GM18870 (cell line): ENCODE results near the gene SAMD9.
"Not testable (repeated sequence)": the region's sequence is repeated elsewhere in the genome, so short reads cannot be mapped to it uniquely, and the experiment has no call there.

Experiments
- ATAC-seq: cut with Tn5 transposase; IDR thresholded peaks from one replicate; pipeline ENCODE4 v1.9.1; 2021; ENCODE audit warnings: moderate library complexity; ENCODE audit not compliant: unreplicated experiment

Gene SAMD9

DNA sequence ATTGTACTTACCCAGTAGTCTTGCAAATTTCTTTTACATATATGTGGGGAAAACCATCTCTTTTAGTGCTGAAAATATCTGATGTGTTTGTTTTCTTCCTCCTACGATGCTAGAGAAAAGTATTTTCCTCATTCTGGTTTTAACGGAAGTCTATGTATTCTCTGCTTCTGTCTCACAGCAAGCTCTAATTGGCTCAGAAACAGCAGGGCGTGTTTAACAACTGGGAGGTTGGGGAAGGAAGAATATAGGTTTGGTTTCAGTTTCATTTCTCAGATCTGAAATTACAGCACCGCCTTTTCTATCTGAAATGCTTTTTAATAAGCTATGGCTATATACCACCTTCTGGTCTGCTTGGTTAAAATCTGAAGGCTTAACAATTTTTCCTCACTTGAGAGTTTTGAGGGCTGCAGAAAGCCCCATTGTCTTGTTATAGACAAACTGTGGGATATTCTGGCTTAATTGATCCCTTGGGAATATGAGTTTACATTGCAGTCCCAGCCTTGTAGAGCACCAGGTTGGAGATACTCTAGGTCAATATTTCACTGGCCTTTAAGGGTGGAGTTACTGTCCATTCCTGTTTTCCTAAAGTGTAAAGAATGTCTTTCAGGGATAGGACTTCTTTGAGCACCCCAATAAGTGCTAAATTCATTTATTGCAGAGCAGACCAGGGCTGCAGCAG is at the start of gene SAMD9:
TSS of gene SAMD9 (minus strand) at position 128 of the 679 bp plus-strand sequence. CDS start 11,882 bp downstream, outside the sequence.
- peak; percentile 99 for ATAC-seq

DNA sequence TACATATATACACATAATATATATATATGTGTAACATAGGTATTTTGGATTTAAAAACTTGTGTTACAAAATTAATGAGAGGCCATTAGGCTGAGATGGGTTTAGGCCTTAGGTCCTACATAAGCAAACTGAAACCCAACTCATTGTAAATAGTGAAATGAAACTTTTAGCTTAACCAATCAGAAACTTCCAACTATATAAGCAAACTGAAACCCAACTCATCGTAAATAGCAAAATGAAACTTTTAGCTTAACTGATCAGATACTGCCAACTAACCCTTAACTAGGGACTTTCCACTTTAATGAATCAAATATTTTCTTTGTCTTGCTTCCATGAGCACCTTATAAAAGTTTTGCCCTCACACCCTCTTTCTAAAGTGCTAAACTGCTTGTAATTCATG is 47.7 kb upstream of the SAMD9 start:
- ATAC-seq: peak; percentile 100

DNA sequence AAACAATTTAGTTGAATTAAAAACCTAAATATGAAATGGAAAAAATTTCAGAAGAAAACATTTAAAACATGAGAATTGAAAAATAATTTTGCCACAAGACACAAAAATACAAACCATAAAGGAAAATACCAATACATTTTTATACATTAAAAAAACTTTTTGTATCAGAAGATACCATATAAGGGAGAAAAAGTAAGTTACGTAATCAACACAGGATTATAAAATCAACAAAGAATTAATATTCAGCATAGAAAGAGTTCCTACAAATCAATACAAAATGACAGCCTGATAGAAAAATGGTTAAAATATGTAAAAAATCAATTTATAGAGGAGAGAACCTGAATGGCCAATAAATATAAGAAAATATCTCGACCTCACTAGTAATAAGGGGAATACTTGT is 47.0 kb upstream of the SAMD9 start:
- no peak for ATAC-seq

DNA sequence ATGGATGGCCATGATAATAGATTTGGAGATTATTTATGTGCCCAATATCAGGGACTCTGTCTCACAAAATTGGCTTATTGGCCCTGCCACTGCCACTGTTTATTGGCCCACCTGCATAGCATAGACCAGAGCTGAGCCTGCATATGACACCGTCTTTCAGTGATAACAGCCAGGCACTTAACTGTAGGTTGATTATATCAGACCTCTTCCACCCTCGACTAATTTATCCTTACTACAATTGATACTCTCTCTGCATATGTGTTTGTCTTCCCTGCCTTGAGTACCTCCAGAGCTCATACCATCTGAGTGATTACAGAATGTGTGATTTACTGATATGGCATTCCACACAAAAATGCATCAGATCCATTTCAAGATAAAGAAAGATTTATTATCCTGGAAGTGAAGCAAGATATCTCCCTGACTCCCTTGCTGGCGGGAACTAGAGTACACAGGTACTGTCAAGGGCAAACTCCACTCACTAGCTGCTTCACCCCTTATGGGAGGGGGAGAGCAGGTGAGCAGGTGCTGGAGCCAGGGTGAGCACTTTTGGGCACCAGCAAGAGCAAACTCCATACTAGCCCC is 43.5 kb upstream of the SAMD9 start:
- no peak for ATAC-seq

DNA sequence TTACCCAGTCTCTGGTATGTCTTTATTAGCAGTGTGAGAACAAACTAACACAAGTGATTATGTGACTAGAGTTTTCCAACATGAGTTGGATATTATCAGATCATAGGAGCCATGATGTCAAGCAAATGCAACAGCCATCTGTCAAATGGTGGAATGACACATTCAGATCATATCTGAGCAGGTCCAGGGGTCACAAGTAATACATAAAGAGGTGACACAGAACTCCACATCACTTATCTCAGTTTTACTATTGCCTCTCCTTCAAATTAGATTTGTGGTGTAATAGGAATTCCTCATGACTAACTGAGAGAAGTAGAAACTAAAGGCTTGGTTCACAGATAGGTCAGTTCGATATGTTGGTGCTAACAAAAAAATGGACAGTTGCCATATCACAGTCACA is 42.6 kb upstream of the SAMD9 start:
- ATAC-seq: no peak

DNA sequence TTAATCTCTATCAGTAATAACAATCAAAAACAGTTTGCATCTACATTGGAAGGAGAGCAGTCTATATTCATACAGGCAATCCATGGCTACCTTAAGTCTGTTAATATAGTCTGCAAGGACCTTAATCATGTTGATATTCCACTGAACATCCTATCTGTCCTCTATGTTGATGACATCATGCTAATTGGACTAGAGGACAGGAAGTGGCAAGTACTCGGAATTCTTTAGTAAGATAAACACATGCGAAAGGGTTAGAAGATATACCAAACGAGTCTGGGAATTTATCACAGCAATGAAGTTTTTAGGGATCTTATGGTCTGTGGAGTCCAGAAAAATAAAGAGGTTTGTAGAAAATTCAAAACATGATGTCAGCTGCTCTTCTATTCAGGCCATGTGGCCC is 41.7 kb upstream of the SAMD9 start:
- ATAC-seq: no peak

DNA sequence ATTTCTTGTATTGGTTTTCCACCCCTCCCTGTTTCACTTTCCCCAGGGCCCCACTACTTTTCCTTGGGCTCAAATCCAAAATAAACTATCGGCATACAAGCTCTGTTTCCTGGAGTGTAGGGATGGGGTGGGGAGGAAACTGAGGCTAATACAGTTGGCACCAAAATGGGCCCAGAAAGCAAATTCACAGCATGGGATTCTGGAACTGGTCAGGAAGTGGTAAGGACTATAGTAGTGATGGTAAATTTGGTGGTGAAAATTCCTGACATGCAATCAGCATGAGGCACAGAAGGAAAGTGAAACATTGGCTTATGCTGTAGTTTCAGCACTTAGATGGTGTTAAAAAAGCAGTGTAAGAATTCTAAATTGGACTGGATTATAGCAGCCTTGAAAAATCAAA is 39.1 kb upstream of the SAMD9 start:
- no peak for ATAC-seq

DNA sequence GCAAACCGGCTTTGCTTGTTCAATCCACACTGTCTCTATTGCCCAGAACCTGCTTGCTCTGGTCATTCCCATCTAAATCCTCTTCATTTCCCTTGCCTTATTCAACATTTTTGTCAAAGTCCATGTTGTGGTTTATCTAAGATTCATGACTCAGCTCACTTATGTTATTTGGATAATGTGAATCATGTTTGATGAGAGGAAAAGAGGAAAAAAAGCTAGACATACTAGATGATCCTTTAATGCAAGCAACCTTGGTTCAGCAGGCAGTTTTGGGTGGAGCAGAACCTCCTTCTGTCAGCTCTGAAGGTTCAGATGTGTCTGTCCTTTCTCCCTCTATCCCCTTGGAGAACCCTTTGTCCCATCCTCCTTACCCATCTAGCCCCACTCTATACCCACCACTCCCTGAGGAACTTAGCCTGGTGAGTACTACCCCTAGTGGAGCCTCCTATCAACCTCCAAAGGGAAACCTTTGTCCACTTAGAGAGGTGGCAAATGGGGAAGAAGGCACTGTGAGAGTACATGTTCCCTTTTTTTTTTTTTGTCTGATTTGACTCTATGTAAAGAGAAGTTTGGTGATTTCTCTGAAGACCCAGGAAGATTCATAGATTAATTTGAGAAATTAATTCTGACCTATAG is 32.5 kb upstream of the SAMD9 start:
- ATAC-seq: no peak

DNA sequence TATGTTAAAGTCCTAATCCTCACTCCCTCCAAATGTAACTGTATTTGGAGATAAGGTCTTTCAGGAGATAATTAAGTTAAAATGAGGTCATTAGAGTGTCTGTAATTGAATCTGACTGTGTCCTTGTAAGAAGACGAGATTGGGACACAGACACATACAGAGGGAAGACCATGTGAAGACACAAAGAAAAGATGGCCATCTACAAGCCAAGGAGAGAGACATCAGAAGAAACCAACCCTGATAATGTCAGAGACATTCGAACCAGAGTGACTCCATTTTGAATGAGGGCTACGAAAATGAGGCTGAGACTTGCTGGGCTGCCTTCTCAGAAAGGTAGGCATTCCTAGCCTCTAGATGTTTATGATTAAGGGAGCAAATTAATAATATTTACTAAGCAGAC is 30.9 kb upstream of the SAMD9 start:
- no peak for ATAC-seq

DNA sequence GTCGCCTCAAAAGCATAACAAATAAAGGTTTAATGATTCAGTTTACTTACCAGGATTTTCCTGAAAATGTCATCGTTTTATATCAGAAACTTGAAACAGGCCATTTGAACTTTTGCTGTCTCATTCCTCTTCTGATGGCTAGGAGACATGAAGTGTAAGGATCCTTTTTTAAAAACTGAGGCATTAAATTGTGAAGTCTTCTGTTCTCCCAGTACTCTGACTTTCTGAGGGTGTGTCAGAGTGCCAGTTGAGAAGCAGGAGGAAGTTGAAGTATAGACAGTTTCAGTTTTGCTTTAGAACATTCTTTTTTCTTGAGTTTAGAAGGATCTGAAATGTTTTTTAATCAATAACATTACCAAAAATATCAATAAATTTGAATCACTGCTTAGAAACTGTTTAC is 30.4 kb upstream of the SAMD9 start, which contains the start of gene SAMD9L:
TSS of gene SAMD9L (minus strand) at position 242 of the 400 bp plus-strand sequence. CDS start 12,414 bp downstream, outside the sequence.
- ATAC-seq: peak; percentile 64

DNA sequence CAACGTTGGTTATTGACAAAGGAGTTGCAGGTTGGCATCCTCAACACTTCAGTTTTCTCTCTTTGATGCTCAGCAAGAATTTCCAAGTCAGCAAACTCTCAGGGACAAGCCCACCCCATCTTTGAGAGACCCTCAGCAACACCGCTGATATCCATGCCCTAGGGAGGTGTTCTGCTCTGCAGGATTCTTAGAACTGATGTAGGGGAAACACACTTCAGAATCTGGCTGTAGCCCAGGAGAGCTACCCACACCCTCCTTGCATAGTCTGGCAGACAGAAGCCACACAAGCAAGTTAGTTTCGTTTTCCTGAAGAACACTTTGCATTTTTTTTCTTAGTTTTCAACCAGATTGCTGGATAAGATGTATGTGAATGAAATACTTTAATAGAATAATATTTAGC is 29.6 kb upstream of the SAMD9 start:
- peak; percentile 83 for ATAC-seq

DNA sequence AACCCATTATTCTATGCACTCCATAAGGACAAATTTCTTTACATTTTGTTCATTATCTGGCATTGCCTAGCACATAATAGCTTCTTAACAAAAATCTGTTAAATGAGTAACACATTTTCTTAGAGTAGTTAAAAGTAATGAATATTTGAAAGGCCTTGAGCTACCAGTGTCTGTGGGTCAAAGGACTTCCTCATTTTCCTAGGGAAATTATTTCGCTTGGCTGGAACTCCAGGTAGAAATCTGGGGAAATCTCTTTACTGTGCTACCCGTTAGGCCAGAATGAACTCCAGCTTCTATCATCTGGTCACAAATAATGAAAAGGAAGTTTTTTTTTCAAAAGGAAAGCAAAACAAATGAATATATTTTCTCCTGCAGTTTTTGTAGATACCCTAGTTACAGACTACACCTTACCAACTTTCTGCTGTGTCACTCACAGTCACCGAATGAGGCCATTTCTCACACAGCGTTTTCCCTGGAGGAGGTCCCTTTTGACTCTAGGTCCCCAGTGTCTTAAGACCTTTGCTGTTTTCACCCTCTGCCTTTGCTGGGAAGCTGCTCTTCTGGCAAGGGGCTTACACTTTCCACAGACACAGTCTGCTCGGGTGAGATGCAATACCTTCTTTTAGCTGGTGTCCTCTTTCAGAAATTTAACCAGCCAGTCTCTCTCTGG is 28.8 kb upstream of the SAMD9 start:
- ATAC-seq: peak; percentile 32

DNA sequence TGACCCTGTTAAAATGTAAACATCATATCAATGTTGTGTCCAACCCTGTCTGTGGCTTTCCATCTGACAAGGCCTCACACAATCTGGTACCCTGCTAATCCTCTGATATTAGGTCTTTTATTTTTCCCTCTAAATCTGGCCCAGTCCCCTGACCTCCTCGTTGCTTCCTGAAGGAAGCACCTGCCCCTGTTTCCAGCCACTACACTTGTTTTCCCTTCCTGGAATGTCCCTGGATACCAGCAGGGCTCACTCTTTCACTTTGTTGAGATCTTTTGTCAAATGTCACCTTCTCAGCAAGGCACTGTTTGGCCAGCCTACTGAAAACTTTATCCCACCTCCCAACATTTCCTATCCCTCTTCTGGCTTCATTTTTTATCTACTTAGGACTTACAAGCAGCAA is 28.3 kb upstream of the SAMD9 start:
- ATAC-seq: no peak

DNA sequence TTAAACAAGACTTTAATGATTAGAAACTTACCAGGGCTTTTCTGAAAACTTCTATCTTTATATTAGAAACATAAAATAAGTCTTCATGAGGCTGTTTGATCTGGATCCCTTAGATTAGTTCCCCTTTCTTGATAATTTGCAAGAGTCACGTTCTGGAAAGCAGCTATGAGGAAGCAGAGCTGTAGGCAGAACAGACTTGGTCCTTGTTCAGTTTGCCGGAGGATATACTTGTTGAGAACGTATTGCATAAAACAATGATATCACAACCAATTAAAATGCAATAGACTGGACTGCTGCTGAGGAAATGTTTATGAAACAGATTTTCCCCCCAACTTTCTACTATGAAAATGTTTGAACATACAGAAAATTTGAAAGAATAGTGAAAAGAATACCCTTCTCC is 27.6 kb upstream of the SAMD9 start:
- ATAC-seq: no peak

DNA sequence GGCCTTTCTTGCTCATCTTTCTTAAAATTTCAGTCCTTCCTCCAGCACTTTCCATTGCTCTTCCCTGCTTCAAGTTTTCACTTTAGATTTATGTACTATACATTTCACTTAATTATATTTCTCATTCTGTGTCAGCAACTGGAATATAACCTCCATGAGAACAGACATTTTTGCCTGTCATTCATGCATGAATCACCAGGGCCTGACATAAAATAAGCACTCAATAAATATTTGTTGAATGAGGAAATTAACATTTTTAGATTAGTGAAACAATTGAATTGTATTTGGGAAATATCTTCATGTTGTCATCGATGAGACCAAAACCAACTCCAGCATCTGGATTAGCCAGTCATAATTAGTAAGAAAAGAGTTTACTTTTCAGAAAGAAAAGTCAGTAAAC is 24.3 kb upstream of the SAMD9 start:
- ATAC-seq: no peak

DNA sequence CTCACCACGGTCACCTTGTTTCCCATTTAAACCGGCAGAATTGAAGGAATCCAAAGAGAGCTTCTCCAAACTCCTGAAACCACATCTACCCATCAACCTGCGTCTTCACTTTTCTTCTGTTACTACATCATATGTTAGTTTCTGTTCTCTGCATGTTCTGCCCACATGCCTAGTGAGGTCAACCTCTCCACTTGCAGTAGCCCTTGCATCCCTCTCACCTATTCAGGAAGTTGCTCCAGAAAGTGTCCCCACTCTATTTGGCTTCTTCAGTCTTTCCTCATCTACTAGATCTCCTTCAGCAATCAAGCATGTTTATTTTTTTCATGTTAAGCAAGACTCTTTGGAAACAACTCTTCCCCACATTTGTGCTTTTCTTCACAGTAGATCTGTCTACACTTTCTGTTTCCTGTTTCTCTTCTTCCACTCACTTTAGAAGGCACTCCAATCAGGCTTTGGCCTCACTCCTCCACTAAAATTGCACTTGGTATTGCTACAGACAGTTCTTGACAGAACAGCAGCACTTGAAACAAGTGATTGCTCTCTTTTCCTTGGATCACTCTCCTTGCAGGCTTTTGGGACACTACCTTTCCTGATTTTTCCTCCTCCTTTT is 22.9 kb upstream of the SAMD9 start:
- ATAC-seq: no peak

DNA sequence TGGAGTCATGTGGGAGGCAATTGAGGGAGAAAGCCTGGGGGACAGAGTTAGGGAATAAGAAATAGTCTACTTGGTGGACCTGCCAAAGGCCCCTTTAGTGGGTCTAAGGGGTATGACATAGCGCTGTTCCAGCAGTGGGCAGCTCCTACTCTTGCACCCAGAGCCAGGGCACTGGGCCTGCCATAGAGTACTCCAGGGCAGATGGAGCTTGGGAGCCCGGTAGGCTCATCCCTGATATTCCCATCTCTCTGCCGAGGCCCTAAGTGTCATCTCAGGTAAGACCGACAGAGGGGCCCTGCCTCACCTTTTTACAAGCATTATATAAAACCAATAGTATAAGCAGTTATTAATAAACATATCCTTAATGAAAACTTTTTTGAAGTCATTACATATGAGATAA is 20.8 kb upstream of the SAMD9 start:
- ATAC-seq: no peak

DNA sequence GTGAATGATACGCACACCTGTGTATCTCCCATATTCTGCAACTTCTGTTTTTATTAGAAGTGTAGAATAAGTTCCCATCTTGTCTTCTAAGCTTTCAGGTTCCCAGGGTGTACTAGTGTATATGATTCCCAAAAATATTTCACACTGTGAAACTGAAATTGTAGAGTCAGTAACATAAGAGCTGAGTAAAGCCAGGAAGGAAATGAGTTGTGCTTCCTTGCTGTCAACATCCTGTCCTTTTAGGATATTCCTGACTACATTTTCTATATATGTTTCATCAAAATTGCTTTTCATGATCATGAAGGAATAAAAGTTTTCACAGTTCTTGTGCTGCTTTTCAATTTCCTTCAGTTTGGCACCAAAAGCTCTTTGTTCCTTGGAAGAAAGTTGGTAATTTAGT is 15.2 kb upstream of the SAMD9 start:
- ATAC-seq: no peak

DNA sequence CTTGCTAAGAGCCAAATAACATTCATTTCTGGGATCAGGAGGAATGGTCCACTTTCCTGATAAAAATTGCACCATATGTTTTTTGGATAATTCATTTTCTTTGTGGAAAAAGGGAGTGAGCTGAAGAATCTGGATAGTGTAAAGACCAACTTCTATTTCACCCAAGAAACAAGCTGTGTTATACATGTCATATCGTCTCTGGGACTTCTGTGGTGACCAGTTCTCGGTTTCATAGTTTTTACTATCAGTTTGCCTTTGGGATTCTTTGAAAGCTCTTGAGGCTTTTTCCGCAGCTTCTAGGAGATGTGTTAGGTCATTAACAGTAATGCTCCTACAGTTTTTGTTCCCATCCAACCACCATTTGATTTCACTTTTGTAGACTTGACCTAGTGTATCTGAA is 14.4 kb upstream of the SAMD9 start:
- no peak for ATAC-seq

DNA sequence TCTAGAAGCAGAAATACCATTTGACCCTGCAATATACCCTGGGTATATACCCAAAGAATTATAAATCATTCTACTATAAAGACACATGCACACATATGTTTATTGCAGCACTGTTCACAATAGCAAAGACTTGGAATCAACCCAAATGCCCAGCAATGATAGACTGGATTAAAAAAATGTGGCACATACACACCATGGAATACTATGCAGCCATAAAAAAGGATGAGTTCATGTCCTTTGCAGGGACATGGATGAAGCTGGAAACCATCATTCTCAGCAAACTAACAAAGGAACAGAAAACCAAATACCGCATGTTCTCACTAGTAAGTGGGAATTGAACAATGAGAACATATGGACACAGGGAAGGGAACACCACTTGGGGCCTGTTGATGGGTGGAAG is 9.2 kb upstream of the SAMD9 start:
- ATAC-seq: not testable (repeated sequence)

DNA sequence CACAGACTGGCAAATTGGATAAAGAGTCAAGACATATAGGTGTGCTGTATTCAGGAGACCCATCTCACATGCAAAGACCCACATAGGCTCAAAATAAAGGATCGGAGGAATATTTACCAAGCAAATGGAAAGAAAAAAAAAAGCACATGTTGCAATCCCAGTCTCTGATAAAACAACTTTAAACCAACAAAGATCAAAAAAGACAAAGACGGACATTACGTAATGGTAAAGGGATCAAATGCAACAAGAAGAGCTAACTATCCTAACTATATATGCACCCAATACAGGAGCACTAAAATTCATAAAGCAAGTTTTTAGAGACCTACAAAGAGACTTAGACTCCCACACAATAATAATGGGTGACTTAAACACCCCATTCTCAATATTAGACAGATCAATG is 5.8 kb upstream of the SAMD9 start:
- ATAC-seq: not testable (repeated sequence)
